BJ (cell line): Measurements from ENCODE around the gene WNT7A. TPM values are rescaled to one million over a fixed set of nuclear protein-coding genes. Genes with fewer than 3 reads are reported as not detected.

Experiments
- CTCF ChIA-PET: fragments of 350-600 bp; formaldehyde crosslinking; extraction: SDS; loops from one replicate; lab custom pipeline; 2021; ENCODE audit warnings: antibody characterized with exemption, inconsistent platforms; lab: Yijun Ruan, JAX
- POLR2A ChIA-PET: fragments of 300-600 bp; sonication (Branson Sonifier 250); formaldehyde crosslinking; extraction: SDS; loops from one replicate; lab custom pipeline; 2021; ENCODE audit warnings: antibody characterized with exemption; lab: Charles Lee
- DNase-seq: peaks from one replicate; pipeline ENCODE4 v3.0.0-alpha.2; 2011; ENCODE audit warnings: low read depth
- H3K27me3 ChIP-seq: 2 replicates; pipeline ENCODE4 v1.6.0; 2011; ENCODE audit warnings: low read length; ENCODE audit not compliant: control insufficient read depth, insufficient read depth
- H3K36me3 ChIP-seq: 2 replicates; pipeline ENCODE4 v1.5.1; 2011; ENCODE audit warnings: low read length; ENCODE audit not compliant: control insufficient read depth, insufficient read depth
- H3K4me3 ChIP-seq: 2 replicates; pipeline ENCODE4 v1.5.1; 2011; ENCODE audit warnings: low read depth, mild to moderate bottlenecking, control low read depth, low read length
- polyA plus RNA-seq: library from polyadenylated mRNA; depleted of rRNA; stranded (reverse); fragments of >200 nt; gene quantifications from 2 replicates; pipeline ENCODE4 v1.2.3, GENCODE V29; 2011
- TF ChIP-seq, protein P1 (sequence below): IDR thresholded peaks from 2 replicates; pipeline ENCODE4 v1.5.1; 2011; ENCODE audit warnings: low read depth, mild to moderate bottlenecking, control low read depth, inconsistent platforms, low read length, moderate library complexity; ENCODE audit not compliant: insufficient read depth

The WNT7A gene
- polyA plus RNA-seq, 1 experiment = not detected

DNA sequence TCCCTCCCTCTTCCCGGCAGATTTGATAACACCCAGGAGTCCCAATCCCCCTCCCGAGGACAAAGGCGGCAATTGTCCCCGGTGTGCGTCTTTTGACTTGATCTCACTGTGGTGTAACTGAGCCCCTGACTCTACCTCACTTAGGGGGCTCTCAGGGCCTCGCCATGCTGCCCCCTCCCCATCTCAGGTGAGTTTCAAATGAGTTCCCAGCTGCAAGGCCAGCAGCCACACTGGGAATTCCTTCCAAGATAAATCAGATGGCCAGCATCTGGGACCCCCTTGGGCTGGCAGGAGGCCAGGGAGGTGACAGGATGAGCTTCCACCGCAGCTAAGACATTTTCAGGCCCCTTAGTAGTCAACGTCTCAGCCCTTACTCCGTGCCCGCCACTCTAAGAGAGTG lies 35.0 kb downstream of the WNT7A start:
- Histone ChIP-seq H3K4me3 (no peak overlapping the region), H3K36me3 (no peaks in the 10 kb centered on the region), H3K27me3 (no peaks in the 10 kb centered on the region)
- DNase-seq = no peak
- TF ChIP-seq, protein P1, sequence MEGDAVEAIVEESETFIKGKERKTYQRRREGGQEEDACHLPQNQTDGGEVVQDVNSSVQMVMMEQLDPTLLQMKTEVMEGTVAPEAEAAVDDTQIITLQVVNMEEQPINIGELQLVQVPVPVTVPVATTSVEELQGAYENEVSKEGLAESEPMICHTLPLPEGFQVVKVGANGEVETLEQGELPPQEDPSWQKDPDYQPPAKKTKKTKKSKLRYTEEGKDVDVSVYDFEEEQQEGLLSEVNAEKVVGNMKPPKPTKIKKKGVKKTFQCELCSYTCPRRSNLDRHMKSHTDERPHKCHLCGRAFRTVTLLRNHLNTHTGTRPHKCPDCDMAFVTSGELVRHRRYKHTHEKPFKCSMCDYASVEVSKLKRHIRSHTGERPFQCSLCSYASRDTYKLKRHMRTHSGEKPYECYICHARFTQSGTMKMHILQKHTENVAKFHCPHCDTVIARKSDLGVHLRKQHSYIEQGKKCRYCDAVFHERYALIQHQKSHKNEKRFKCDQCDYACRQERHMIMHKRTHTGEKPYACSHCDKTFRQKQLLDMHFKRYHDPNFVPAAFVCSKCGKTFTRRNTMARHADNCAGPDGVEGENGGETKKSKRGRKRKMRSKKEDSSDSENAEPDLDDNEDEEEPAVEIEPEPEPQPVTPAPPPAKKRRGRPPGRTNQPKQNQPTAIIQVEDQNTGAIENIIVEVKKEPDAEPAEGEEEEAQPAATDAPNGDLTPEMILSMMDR = no peak
- ChIA-PET POLR2A (no interaction called here), CTCF (no interaction called here)

DNA sequence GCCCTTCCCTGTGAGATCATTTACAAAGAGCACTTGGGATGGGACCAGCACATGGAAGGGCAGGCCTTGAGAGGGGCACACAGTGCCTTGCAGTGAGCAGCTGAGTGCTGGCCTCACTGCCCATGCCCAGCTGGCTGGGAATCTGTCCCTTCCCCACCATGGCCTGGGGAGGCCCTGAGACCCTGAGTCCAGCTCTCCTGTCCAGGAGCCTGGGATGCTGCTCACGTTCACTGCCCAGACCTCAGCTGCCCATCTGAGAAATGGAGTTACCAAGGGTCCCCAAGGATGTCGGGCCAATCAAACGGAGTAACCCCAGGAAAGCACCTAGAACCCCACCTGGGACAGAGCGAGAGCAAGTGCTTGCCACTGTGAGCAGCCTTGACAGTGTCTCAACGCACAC lies 35.6 kb downstream of the WNT7A start:
- Histone ChIP-seq H3K36me3 (no peaks in the 10 kb centered on the region), H3K27me3 (no peaks in the 10 kb centered on the region), H3K4me3 (no peak overlapping the region)
- TF ChIP-seq, protein P1 = no peak
- no peak for DNase-seq
- CTCF ChIA-PET = interaction anchor here (1.0 kb wide), 1 partner anchor 705 kb away, joined by 3 read pairs; no protein-coding TSS in a partner anchor
- POLR2A ChIA-PET = no interaction called here

DNA sequence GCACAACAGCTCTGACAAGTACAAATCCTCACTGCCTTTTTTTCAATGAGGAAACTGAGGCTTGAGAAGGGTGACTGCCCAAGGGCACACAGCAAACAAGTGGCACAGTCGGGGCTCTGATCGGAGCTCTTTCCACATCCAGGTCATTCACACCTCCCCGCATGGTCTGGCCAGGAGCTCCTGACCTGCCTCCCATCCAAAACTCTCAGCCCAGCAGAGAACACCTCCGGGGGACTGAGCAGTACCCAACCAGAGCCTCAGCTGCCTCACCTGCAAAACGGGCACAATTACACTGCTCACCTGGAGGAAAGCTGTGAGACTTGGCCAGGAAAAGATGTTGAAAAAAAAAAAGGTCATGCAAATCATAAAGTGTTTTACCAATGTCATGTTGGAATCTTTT lies 36.5 kb downstream of the WNT7A start:
- TF ChIP-seq, protein P1 = no peak
- H3K4me3 ChIP-seq = no peak overlapping the region
- POLR2A ChIA-PET = no interaction called here
- CTCF ChIA-PET = interaction anchor here (1.0 kb wide), 1 partner anchor 706 kb away, joined by 3 read pairs; no protein-coding TSS in a partner anchor
- H3K36me3 ChIP-seq = no peaks in the 10 kb centered on the region
- no peak for DNase-seq
- no peaks in the 10 kb centered on the region for H3K27me3 ChIP-seq

DNA sequence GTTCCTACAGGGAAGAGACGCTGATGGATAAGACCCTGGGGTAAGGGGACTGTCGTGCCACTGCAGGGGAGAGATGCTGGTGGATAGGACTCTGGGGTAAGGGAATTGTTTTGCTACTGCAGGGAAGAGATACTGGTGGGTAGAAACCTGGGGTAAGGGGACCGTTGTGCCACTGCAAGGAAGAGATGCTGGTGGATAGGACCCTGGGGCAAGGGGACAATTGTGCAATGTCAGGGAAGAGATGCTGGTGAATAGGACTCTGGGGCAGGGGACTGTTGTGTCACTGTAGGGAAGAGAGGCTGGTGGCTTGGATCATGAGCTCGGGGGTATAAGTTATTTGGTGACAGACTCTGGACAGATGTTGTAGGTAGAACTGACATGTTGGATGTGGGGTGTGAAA lies 37.6 kb downstream of the WNT7A start:
- no peaks in the 10 kb centered on the region for H3K36me3 ChIP-seq
- TF ChIP-seq, protein P1 = no peak
- no peak for DNase-seq
- ChIA-PET CTCF (no interaction called here), POLR2A (no interaction called here)
- no peaks in the 10 kb centered on the region for H3K27me3 ChIP-seq
- H3K4me3 ChIP-seq = no peak overlapping the region

DNA sequence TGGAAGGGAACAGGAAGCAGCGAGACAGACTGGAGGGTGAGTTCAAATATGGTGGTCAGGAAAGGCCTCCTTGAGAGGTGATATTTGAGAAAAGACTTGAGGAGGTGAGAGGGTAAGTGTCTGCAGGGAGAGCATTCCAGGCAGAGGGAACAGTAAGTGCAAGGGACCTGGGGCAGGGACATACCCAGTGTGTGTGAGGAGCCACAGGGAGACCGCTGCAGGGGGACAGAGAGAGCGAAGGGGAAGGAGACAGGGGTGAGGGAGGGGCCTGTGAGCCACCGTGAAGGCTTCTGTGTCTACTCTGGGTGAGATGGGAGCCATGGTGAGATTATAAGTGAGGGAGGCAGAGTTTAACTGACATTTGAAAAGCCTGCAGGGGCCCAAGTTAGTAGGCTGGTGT lies 38.0 kb downstream of the WNT7A start:
- TF ChIP-seq, protein P1 = no peak
- Histone ChIP-seq H3K4me3 (no peak overlapping the region), H3K36me3 (no peaks in the 10 kb centered on the region), H3K27me3 (no peaks in the 10 kb centered on the region)
- ChIA-PET CTCF (no interaction called here), POLR2A (no interaction called here)
- DNase-seq = no peak
